GM21515 (cell line): ENCODE results near the gene ADTRP.
A peak's percentile ranks its signal among the peaks of the same experiment; 100 is the strongest.

Experiments used
- ATAC-seq: cut with Tn5 transposase; IDR thresholded peaks from one replicate; pipeline ENCODE4 v1.9.1; 2021; ENCODE audit not compliant: unreplicated experiment

The ADTRP gene, protein sequence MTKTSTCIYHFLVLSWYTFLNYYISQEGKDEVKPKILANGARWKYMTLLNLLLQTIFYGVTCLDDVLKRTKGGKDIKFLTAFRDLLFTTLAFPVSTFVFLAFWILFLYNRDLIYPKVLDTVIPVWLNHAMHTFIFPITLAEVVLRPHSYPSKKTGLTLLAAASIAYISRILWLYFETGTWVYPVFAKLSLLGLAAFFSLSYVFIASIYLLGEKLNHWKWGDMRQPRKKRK

DNA sequence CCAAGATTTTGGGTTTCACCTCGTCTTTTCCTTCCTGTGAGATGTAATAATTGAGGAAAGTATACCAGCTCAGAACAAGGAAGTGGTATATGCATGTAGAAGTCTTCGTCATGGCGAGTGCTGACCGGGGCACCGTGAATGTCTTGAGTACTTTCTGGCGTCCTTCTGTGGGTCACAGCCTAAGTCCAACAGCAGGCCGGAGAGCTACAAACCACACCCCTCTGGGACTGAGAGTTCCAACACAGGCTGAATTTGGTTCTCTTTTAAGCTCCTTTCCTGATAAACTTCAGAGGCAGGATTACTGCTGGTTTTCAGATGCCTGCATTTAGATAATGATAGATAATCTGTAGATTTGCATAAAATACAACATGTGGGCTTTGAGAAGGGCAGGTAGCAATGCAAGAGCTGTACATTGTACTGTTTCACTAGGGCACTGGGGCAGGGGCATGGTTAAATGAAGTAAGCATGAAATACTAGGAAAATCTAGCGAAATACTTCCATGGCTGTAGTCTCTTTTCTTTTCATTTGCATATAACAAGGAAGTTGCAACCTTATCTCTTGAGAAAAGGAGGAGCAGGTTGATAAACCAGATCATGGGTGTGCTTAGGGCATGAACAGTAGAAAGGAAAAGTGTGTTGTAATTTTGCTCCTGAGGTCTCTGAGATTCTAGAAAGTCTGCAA, at the start of gene ADTRP:
TSS of gene ADTRP (minus strand) at position 156 of the 681 bp plus-strand sequence. CDS start at position 112, 44 bp downstream.
- ATAC-seq: no peak

DNA sequence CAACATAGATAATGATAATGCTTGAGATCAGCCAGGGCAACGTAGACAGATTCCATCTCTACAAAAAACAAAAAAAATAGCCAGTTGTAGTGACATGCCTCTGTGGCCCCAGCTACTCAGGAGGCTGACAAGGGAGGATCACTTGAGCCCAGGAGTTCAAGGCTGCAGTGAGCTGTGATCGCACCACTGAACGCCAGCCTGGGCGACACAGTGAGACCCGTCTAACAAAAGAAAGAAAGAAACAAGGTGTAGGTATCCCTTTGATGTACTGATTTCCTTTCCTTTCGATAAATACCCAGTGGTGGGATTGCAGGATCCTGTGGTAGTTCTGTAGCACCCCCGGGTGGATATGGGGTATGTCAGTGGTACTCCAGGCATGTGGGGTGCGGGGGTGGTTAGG, 48.2 kb upstream of the ADTRP start:
- no peak for ATAC-seq

DNA sequence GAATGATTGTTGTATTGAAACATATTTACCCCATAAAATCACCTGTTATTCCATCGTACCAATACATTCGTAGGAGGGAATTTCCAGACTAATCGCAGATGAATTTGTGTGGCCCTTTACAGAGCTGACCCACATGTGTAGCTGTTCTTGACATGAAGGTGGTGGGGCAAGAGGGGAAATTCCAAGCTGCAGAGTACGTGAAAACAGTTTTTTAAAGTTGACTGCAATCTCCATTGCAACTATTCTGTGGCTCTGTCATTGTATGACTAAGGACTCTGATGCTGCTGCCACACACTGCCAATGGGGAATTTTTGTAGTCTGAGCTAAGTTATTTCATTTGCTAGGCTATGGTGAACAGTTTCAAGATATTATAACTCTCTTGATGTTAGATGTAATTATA, 46.4 kb upstream of the ADTRP start:
- peak; percentile 54 for ATAC-seq

DNA sequence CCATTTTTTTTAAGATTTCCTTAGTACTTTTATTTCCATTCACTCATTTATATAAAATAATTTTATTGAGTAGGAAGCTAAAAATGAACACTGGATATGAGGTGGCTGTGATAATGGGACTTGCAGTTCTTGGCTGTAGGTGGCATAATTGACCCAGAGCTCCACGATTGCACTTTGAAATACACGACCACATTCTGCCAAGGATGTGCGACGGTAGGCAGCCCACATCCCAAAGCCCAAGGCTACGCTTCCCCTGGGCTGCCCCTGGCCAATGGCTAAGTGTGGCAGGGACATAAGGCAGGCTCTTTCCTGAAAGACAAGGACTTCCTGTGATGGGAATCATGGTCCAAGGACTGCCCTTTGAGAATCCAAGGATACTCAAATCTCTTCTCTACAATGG, 43.7 kb upstream of the ADTRP start:
- ATAC-seq: no peak

DNA sequence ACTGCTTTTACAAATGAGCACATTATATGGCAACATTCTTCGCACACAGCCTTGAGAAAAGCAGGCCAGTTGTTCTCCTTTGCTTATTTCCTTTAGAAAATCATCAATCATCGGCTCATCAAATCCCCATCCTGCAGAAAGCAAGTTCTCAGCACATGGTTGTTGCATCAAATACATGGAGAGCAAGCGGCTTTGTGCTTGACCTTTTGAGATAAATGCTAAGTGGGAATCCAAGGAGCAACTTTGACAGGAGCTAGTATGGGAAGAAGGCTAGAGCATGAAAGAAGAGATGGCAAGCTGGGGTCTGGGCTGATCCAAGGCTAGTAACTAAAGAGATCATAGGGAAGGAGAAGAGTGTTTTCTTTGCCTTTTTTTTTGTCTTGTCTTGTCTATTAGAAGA, 43.2 kb upstream of the ADTRP start:
- no peak for ATAC-seq

DNA sequence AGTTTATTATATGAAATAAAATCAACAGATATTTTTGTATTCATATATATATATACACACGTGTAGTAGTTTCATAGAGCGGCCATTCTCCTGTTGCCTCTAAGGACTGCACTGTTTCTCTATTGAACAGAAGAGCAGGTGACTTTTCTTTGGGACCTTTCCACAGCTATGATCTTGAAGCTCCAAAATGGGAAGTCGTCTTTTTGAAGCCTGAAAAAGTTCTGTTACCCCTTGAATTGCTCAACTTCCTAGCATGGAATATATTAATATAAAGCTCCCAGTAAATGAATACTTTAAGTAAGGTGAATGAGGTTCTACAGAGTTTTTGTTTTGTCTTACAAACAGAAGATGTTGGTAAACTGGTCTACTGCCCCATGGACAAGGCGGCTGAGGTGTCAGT, 42.2 kb upstream of the ADTRP start:
- ATAC-seq: no peak

DNA sequence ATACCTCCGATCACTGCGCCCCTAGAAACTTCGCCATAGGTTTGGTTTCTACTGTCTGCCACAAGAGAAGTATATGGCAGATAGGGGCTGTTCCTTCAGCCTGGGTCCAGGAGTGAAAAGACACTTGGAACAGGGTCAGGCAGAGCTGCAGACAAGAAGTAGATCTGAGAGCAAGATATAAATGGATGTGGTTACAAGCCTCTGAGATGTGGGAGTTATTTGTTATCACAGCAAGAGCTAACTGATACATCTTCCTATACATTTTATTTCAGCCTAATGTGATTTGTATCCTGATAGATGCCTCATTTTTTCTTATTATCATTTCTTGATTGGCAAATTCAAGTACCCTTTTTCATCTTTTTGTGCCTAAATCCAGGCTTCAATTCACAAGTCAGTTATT, 40.9 kb upstream of the ADTRP start:
- ATAC-seq: no peak

DNA sequence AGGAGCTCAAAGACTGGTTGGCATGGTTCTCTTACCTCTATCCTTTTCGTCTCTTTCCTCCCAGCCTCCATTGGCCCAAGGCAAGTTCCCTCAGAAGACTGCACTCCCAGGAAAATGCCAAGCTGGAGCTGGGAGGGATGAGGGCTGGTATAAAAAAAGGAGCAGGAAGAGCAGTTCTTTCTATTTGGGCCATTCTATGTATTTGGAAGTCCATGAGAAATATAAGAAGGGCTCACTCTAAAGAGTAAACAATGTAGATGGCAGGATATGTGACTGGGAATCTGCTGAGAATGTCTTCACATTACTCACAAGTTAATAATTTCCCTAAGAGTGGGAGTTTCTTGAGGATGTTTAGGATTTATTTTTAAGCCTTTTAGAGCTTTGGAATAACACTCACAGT, 36.6 kb upstream of the ADTRP start:
- no peak for ATAC-seq

DNA sequence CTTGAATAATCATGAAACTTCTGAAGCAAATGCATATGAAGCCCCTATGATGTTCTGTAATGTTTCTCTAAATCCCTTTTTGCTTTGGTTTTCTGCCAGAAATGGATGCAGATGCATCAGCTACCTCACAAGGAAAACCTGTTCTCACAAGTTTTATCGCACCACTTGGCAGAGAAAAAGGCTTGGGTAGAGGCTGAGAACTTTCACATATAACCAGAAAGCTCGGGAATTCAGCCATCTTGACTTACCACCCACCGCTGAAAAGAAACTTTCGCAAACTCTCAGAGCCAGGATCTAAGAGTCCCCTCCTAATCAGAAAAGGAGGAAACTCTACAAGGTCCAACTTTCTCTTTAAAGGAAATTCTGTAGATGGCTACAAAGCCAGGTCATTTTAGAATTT, 36.2 kb upstream of the ADTRP start:
- no peak for ATAC-seq

DNA sequence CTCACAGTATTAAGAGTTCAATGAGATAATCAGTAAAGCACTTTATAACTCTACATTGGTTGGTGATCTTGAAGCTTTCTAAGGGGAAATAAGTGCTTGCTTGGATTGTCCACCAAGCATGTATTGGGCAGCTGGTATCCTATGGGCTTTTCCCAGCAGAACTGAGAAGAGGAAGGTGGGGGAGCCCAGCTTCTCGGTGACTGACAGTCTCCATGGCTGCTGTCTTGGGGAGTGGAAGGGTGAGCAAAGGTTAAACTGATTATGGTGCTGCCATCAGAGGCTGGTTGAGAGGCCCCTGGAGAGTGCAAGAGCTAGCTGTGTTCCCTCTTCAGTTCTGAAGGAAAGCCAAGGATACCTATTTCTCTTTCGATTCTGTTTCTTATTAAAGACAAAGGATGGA, 35.5 kb upstream of the ADTRP start:
- ATAC-seq: no peak

DNA sequence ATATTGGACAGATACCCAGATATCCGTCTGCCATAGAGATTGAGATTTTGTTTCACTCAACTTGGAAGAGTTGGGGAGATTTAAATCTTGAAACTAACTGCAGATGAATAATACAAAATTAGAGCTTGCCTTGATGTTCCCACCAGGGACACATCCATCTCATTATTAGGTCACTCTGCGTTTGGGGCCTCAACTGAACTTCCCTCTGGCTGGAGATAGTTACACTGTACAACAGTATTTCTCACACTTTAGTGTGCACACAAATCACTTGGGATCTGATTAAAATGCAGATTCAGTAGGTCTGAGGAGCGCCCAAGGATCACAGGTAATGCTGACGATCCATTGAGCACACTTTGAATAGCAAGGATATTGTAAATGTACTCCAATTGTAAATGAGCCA, 35.0 kb upstream of the ADTRP start:
- ATAC-seq: no peak

DNA sequence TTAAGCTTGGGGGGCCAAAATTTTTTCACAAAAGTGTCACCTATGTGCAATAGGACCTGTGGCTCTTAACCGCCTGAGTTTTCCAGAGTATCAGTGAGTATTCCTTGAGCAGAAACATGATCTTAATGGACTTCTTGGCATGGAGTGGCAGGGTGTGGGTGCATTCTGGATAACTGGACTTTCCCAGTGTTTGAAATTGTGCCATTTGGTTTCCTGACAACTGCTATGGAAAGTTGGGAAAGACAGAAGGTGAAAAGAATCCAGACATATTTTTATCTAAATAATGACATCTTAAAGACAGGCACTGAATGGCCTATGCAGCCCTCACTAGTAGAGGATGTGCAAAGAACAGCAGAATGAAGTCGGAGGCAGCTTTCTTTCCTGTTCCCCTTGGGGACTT, 34.3 kb upstream of the ADTRP start:
- no peak for ATAC-seq

DNA sequence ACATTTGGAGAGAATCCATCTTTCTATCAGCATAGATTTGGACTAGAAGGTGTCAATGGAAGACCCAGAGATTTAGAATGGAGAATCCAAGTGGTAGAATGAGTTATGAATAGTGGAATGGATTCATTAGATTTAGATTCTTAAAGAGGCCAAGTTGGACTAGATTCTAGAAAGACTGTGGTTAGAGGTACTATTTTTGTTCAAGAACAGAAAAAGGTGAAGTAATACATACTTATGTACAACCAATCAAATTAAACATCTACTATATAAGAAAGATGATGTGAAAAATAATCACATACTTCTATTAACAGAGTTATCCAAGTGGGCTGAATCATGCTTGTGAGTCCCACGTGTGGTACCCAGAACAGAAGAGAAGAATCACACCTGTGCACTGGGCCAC, 33.8 kb upstream of the ADTRP start:
- no peak for ATAC-seq

DNA sequence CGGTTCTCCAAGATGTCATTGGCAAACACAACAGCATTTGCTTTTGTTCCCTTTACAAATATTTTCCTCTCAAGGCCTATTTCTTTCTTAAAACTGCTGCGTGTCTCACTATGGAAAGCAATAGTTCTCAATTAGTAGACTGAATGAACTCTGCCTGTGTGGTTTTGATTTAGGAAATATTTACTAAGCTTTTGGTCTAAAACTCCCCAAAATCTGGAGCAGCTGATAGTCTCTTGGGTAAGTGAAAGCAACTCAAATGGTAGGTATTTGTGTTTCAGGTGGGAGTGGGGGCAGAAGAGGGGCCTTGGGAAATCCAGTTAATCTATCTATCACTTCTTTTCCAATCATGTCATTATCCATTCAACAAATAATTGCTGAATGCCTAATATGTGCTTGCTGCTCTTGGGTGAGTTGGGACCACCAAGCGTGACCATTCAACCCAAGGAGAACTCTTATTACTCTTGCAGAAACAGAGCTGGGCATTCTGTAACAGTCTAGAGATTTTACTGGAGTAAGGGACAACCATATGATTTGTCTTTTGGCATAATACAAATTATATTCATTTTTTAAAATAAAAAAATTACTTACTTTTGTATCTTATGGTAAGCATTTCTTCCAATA, 33.2 kb upstream of the ADTRP start:
- no peak for ATAC-seq

DNA sequence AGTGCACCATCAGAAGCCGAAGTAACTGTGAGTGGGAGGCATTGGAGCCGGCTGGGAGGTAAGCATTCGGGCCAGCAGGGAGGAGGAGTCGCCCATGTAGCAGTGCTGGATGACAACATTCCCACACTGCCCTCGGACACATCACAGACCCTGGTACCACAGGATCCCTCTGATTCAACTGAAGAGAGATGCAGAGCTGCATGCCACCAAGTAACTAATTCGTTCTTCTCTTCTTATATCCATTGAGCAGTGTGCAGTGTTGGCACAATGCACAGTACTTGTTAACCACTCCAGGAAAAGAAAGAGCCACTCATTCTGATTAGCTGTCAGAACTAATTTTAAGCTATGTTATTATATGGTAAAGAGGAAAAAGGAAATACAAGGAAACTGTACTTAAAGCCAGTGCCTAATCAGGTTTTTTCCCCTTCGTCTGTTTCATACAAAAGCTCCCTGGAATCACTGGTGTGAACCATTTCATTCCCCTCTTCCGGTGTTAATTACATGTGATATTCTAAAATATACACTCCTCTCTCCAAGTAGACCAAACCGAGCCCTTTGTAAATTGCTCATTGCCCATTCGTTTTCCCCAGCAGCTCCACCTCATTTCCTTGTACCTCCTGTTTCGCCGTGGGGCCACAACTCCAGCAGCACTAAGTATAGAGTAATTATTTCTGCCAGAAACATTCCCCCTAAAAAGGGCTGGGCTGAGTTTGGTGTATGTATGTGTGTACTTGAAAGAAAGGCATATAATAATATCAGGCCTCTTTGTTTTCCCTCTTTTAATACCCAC, 32.4 kb upstream of the ADTRP start:
- no peak for ATAC-seq

DNA sequence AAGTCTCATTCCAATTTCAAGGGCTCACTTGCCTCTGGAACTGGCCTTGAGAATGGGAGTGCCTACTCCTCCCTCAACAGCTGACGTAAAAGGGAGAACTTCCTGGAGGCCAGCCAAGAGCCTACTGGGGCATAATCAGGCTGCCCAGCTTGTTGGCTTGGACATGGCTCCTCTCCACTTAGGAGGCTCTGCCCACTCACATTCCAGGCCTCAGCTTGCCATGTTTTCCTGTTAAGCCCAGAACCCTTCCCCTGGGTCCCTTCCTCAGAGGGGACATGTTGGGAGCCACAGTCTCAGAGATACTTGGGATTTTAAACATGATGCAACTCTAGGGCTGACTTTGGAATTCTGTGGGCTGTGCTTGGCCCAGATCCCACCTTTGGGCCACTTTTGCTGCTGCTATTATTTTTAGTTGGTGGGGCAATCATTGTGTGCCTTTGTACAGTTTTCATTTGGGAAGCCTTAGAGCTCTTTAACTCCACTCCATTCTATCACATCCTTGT, 31.5 kb upstream of the ADTRP start:
- ATAC-seq: no peak

DNA sequence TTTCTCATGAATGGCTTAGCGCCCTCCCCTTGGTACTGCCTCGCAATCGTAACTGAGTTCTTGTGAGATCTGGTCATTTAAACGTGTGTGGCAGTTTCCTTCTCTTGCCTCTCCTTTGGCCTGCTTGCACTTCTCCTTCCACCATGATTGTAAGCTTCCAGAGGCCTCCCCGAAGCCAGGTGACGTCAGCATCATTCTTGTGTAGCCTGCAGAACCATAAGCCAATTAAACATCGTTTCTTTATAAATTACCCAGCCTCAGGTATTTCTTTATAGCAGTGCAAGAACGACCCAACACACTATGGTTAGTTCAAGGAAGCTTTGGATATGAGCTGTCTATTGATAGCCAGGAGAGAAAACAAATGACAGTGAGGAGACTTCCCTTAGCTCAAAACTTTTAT, 29.5 kb upstream of the ADTRP start:
- ATAC-seq: no peak

DNA sequence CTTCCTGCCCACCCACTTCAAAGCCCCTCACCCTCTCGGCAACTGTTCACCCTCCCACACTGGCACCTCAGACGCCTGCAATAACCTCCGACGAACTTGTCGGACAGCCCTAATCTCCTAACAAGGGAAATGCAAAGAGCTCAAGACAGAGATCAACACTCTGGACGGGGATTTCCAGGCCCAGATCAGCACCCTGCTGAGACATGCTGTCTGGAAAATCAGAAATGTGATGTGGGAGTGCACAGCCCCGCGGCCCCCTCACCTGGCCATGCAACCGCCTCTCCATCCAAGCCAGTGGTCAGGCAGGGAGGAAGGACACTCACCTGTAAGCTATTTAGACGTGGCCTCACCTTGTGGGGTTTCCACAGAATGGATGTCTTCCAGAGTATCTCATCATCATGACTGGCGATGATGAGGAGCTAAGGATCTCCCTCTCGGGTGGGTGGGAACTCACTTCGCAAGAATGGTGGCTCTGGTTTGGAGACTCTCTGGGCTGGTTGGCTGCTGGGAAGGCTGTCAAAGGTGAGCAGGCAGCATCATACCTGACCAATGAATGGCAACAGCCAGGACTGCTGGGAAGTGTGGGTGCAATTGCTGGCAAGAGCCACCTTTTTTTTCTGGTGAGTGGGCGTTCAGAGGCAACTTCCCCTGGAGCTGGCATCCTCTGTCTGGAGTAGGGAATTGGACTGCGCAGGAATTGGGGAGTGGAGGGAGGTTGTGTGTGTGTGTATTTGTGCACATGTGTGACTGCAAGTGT, 28.1 kb upstream of the ADTRP start:
- ATAC-seq: no peak

DNA sequence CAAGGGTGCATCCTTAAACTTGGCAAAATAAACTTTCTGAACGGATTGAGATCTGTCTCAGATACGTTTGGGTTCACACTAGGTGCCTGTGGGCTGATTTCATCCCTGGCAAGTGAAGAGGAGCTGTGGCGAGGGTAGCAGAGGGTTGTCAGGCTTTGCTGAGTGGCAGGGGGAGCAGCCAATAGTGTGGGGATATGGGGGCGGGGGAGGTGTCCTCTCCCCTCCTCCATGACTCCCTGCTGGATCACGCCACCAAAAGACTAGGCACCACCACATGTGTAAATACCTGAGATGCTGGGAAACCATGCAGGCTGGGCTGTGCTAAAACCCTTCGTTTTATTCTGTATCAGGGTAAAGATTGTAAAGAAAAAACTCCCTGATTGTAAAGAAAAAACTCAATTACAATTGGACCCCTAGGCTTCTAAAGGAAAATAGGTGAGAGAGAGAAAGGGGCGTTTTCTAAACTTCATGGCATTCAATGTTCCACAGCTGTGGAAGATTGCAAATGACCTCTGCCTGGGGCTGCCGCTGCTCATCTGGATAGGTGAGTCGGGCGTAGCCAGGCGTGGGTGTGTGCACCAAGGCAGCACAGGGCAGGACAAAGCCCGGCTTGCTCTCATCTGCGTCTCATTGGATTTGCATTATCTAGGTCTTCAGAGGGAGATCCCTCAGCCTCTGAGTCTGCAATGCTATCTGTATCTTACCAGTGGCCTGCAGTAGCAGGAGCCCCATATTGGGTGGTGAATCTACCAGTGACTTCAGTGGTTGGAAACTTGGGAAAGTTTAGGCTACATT, 26.9 kb upstream of the ADTRP start:
- ATAC-seq: no peak

DNA sequence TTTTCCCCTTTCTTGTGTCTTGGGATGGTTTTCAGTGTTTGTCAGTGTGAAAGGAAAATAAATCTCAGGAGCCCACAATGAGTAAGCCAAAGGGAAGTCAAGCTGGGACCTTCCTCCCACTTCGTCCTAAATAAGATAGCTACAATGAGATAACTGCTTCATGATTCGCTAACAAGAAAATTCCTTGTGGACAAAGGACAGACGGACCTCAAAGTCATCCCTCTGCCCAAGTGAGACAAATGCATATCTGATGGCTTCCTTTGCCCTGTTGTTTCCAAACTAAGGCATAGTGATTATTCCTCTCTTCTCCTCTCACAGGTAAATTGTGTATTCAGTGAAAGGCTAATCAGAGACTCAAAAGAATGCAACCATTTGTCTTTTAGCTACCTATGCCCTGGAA, 26.1 kb upstream of the ADTRP start:
- ATAC-seq: no peak
